ENCODE measurements around the gene TYW1.
"Not testable (repeated sequence)": the region's sequence is repeated elsewhere in the genome, so short reads cannot be mapped to it uniquely, and the experiment has no call there.

Gene TYW1

GRCh38 chr7:67242871-67243270 is 246.2 kb downstream of the TYW1 start:
- DNase-seq, result not testable (repeated sequence)

- not testable (repeated sequence) for DNase-seq
Observed at GRCh38 chr7:67248364-67248763, 251.7 kb downstream of the TYW1 start.

GRCh38 chr7:67251986-67252558 is 255.4 kb downstream of the TYW1 start:
- DNase-seq, result peak in 1 of 56 donors; percentile 1

GRCh38 chr7:67255076-67255475 is 258.4 kb downstream of the TYW1 start:
- DNase-seq, result not testable (repeated sequence)

- not testable (repeated sequence) for DNase-seq
Observed at GRCh38 chr7:67257779-67258178, 261.1 kb downstream of the TYW1 start.

GRCh38 chr7:67259363-67259762 is 262.7 kb downstream of the TYW1 start:
- DNase-seq, result not testable (repeated sequence)

GRCh38 chr7:67260166-67260586 is 263.5 kb downstream of the TYW1 start:
- DNase-seq, result not testable (repeated sequence)

- not testable (repeated sequence) for DNase-seq
Observed at GRCh38 chr7:67264000-67264399, 267.4 kb downstream of the TYW1 start.

- DNase-seq, result not testable (repeated sequence)
Observed at GRCh38 chr7:67266070-67266469, 269.4 kb downstream of the TYW1 start.

GRCh38 chr7:67267914-67268313 is 271.3 kb downstream of the TYW1 start:
- peak in 11 of 56 donors; percentile 1 to 46 (median 14) for DNase-seq

- not testable (repeated sequence) for DNase-seq
Observed at GRCh38 chr7:67269916-67270315, 273.3 kb downstream of the TYW1 start.
